B cell (primary cell): Measurements from ENCODE around the gene IGHMBP2. TPM values are rescaled to one million over a fixed set of nuclear protein-coding genes. Genes with fewer than 3 reads are reported as not detected.

ENCODE experiments used
- ATAC-seq: fragments of 200-7000 bp; cut with Tn5 transposase; one replicate; pipeline ENCODE4 v1.10.0; 2021; ENCODE audit warnings: low read depth, mild to moderate bottlenecking, moderate number of reproducible peaks, moderate library complexity
- CTCF ChIA-PET: fragments of 350-600 bp; sonication (Branson Sonifier 250); formaldehyde crosslinking; loops from one replicate; lab custom pipeline; 2021; ENCODE audit warnings: antibody characterized with exemption, inconsistent platforms; lab: Charles Lee
- POLR2A ChIA-PET: fragments of 350-600 bp; sonication (Branson Sonifier 250); formaldehyde crosslinking; loops from one replicate; lab custom pipeline; 2021; ENCODE audit warnings: antibody characterized with exemption; lab: Charles Lee
- DNase-seq: peaks from one replicate; pipeline ENCODE4 v3.0.0; 2013
- H2AFZ ChIP-seq: 2 replicates; pipeline ENCODE4 v1.6.1; 2012; ENCODE audit warnings: mild to moderate bottlenecking, low read depth, low read length; ENCODE audit not compliant: insufficient read depth, poor library complexity, severe bottlenecking
- H3K27ac ChIP-seq, 2 donors: 1 replicate in 1 of 2; 2 replicates in 1 of 2; pipeline ENCODE4 v1.5.1; 2012 to 2013; ENCODE audit warnings: low read length in 2 of 2, mild to moderate bottlenecking in 2 of 2, moderate library complexity in 1 of 2
- H3K27me3 ChIP-seq, 4 experiments: fragments of 200-600 bp in 1 of 4; sonication (generic) in 1 of 4; replicated peaks in 1 of 4; 1 replicate in 2 of 4; 2 replicates in 2 of 4; pipeline versions ENCODE4 v1.6.1 to v1.7.0; 2013 to 2016; ENCODE audit warnings: low read length in 3 of 4, mild to moderate bottlenecking in 2 of 4, mixed read lengths in 1 of 4, moderate library complexity in 1 of 4; ENCODE audit not compliant: insufficient read depth in 4 of 4, control insufficient read depth in 3 of 4; ENCODE audit errors: control extremely low read depth in 1 of 4
- H3K36me3 ChIP-seq, 2 experiments: replicated peaks in 1 of 2; 1 replicate in 1 of 2; 2 replicates in 1 of 2; pipeline versions ENCODE4 v1.6.1 to v1.7.1; 2013; ENCODE audit warnings: low read length in 1 of 2; ENCODE audit not compliant: insufficient read depth in 2 of 2, control insufficient read depth in 1 of 2; ENCODE audit errors: control extremely low read depth in 1 of 2, extremely low read depth in 1 of 2
- H3K4me1 ChIP-seq, 2 donors: fragments of 200-600 bp in 1 of 2; sonication (generic) in 1 of 2; 1 replicate in 1 of 2; 2 replicates in 1 of 2; pipeline versions ENCODE4 v1.5.1 to v1.6.1; 2013 to 2017; ENCODE audit warnings: low read length in 2 of 2; ENCODE audit not compliant: control insufficient read depth in 2 of 2, insufficient read depth in 2 of 2
- H3K4me2 ChIP-seq: replicated peaks from 2 replicates; pipeline ENCODE3; 2012; ENCODE audit warnings: mild to moderate bottlenecking, low read depth, low read length; ENCODE audit not compliant: poor library complexity, severe bottlenecking
- H3K4me3 ChIP-seq, 5 experiments: fragments of 200-600 bp in 1 of 5; sonication (generic) in 1 of 5; 1 replicate in 3 of 5; 2 replicates in 2 of 5; pipeline versions ENCODE4 v1.5.1 to v1.7.0; 2011 to 2016; ENCODE audit warnings: low read length in 4 of 5, mild to moderate bottlenecking in 4 of 5, low read depth in 2 of 5, control low read depth in 1 of 5, moderate library complexity in 1 of 5; ENCODE audit not compliant: insufficient read depth in 1 of 5; ENCODE audit errors: control extremely low read depth in 1 of 5, extremely low read depth in 1 of 5
- H3K79me2 ChIP-seq: fragments of 200-600 bp; sonication (generic); one replicate; pipeline ENCODE4 v1.6.0; 2016; ENCODE audit warnings: low read length; ENCODE audit not compliant: control insufficient read depth, insufficient read depth
- H3K9ac ChIP-seq: fragments of 200-600 bp; sonication (generic); 2 replicates; pipeline ENCODE4 v1.6.1; 2017; ENCODE audit warnings: mild to moderate bottlenecking, low read length, moderate library complexity
- H3K9me3 ChIP-seq, 3 donors: one replicate each; pipeline versions ENCODE4 v1.6.1 to v1.7.1; 2013; ENCODE audit warnings: low read length in 2 of 3; ENCODE audit not compliant: control insufficient read depth in 2 of 3, insufficient read depth in 1 of 3; ENCODE audit errors: control extremely low read depth in 1 of 3
- H4K20me1 ChIP-seq: 2 replicates; pipeline ENCODE4 v1.6.0; 2012; ENCODE audit warnings: mild to moderate bottlenecking, low read length; ENCODE audit not compliant: insufficient read depth, control insufficient read depth, poor library complexity, severe bottlenecking
- H3K27ac Mint-ChIP-seq: one replicate; pipeline ENCODE4 v1.8.0; 2021; ENCODE audit warnings: mixed read lengths
- H3K27me3 Mint-ChIP-seq: one replicate; pipeline ENCODE4 v1.8.0; 2021; ENCODE audit warnings: mixed read lengths
- H3K4me1 Mint-ChIP-seq: one replicate; pipeline ENCODE4 v1.8.0; 2021; ENCODE audit warnings: mixed read lengths
- H3K4me3 Mint-ChIP-seq: one replicate; pipeline ENCODE4 v1.8.0; 2021; ENCODE audit warnings: mixed read lengths
- H3K9me3 Mint-ChIP-seq: one replicate; pipeline ENCODE4 v1.8.0; 2022; ENCODE audit warnings: mixed read lengths; ENCODE audit not compliant: insufficient read depth
- CTCF ChIP-seq: fragments of 200-600 bp; IDR thresholded peaks from one replicate; pipeline ENCODE4 v1.8.0; 2022; ENCODE audit warnings: antibody characterized with exemption, mild to moderate bottlenecking
- EZH2 ChIP-seq: IDR thresholded peaks from 2 replicates; pipeline ENCODE4 v1.6.1; 2012; ENCODE audit warnings: borderline replicate concordance, low read depth, mild to moderate bottlenecking, moderate library complexity, low read length; ENCODE audit not compliant: insufficient read depth, poor library complexity, severe bottlenecking
- WGBS: methylation state at CpG from one replicate; pipeline ENCODE4 v1.1.5; 2013; ENCODE audit warnings: missing lambda C conversion rate; ENCODE audit not compliant: insufficient coverage; 5-methylcytosine and 5-hydroxymethylcytosine counted together
- intact Hi-C: fragments of 100-400 bp; cut with micrococcal nuclease; formaldehyde crosslinking; loops from one replicate; pipeline ENCODE4 v1.10.0; 2022
- polyA plus RNA-seq: library from polyadenylated mRNA; depleted of rRNA; stranded (reverse); fragments of >200 nt; gene quantifications from 2 replicates; pipeline ENCODE4 v1.2.3, GENCODE V29; 2012
- total RNA-seq, 2 donors: library from RNA; stranded (reverse); fragments of 120-200 nt in 1 of 2; gene quantifications; 1 replicate in 1 of 2; 2 replicates in 1 of 2; pipeline versions ENCODE4 v1.2.3 to v1.2.4, GENCODE V29; 2013 to 2022

The IGHMBP2 gene
- total and polyA plus RNA-seq, 2 donors (not counting 1 experiment from before 2014, with no cell fraction given), result 41.4 to 42.9 TPM

GRCh38 chr11:68891351-68891948, 12.2 kb upstream of the IGHMBP2 start:
- ChIA-PET CTCF (interaction anchor here (0.6 kb wide), 1 partner anchor 654 kb away, joined by 3 read pairs; no protein-coding TSS in a partner anchor), POLR2A (no interaction called here)
- no peaks in the 10 kb centered on the region for H3K27me3 ChIP-seq
- H3K27ac ChIP-seq, result no peak overlapping the region
- H3K27me3 Mint-ChIP-seq, result no peaks in the 10 kb centered on the region
- no peaks in the 10 kb centered on the region for H3K9me3 Mint-ChIP-seq
- ATAC-seq, result no peak
- no peak overlapping the region for H3K4me3 Mint-ChIP-seq
- no peak overlapping the region for H3K9ac ChIP-seq
- TF ChIP-seq CTCF (no peak), EZH2 (no peak)
- no peaks in the 10 kb centered on the region for H4K20me1 ChIP-seq
- H3K4me1 ChIP-seq, result no peaks in the 10 kb centered on the region
- no peak overlapping the region for H3K4me3 ChIP-seq
- DNase-seq, result no peak
- H3K9me3 ChIP-seq, result no peaks in the 10 kb centered on the region
- H3K36me3 ChIP-seq, result peaks cover 0 to 35% of the 10 kb centered on the region in 2 experiments
- no peaks in the 10 kb centered on the region for H3K4me1 Mint-ChIP-seq
- H3K79me2 ChIP-seq, result no peaks in the 10 kb centered on the region
- 84% methylated on average over 15 of the region's 17 CpGs for WGBS
- H3K27ac Mint-ChIP-seq, result no peak overlapping the region
- H2AFZ ChIP-seq, result no peak overlapping the region
- intact Hi-C loops, result no loop called here
- no peak overlapping the region for H3K4me2 ChIP-seq

GRCh38 chr11:68892576-68892975, 11.1 kb upstream of the IGHMBP2 start:
- ATAC-seq (no peak), DNase-seq (no peak)
- no peak overlapping the region for H3K27ac Mint-ChIP-seq
- H4K20me1 ChIP-seq, result no peaks in the 10 kb centered on the region
- no peaks in the 10 kb centered on the region for H3K79me2 ChIP-seq
- TF ChIP-seq EZH2 (no peak), CTCF (no peak)
- H3K4me1 Mint-ChIP-seq, result no peaks in the 10 kb centered on the region
- no peak overlapping the region for H2AFZ ChIP-seq
- H3K4me1 ChIP-seq, result no peaks in the 10 kb centered on the region
- no peak overlapping the region for H3K4me3 Mint-ChIP-seq
- no peaks in the 10 kb centered on the region for H3K9me3 ChIP-seq
- H3K36me3 ChIP-seq, result peaks cover 0 to 45% of the 10 kb centered on the region in 2 experiments
- no peak overlapping the region for H3K4me3 ChIP-seq
- no peak overlapping the region for H3K27ac ChIP-seq
- H3K27me3 Mint-ChIP-seq, result no peaks in the 10 kb centered on the region
- intact Hi-C loops, result no loop called here
- POLR2A ChIA-PET, result no interaction called here
- no peak overlapping the region for H3K4me2 ChIP-seq
- no peaks in the 10 kb centered on the region for H3K27me3 ChIP-seq
- CTCF ChIA-PET, result no interaction called here
- no peaks in the 10 kb centered on the region for H3K9me3 Mint-ChIP-seq
- no peak overlapping the region for H3K9ac ChIP-seq
- WGBS, result 98% methylated on average over 15 of the region's 20 CpGs
